Activated CD4-positive, alpha-beta memory T cell treated with anti-CD3 and anti-CD28 coated beads, Interleukin-2, amount 10 ng/mL, durations not matched to agents 7 days and 5 days (primary cell): ENCODE results near the gene FAM53A. TPM values are rescaled to one million over a fixed set of nuclear protein-coding genes. Genes with fewer than 3 reads are reported as not detected.

Source experiments
- CTCF ChIA-PET: fragments of 350-600 bp; sonication (Branson Sonifier 250); formaldehyde crosslinking; loops from one replicate; lab custom pipeline; 2021; ENCODE audit warnings: antibody characterized with exemption, inconsistent platforms; lab: Charles Lee
- POLR2A ChIA-PET: fragments of 350-600 bp; sonication (Branson Sonifier 250); formaldehyde crosslinking; loops from one replicate; lab custom pipeline; 2021; ENCODE audit warnings: antibody characterized with exemption; lab: Charles Lee
- DNase-seq: peaks from one replicate; pipeline ENCODE4 v3.0.0-alpha.2; 2020
- H3K27ac Mint-ChIP-seq: one replicate; pipeline ENCODE4 v1.8.0; 2021; ENCODE audit warnings: mild to moderate bottlenecking, mixed read lengths
- H3K27me3 Mint-ChIP-seq: one replicate; pipeline ENCODE4 v1.8.0; 2021; ENCODE audit warnings: mixed read lengths
- H3K36me3 Mint-ChIP-seq: one replicate; pipeline ENCODE4 v1.8.0; 2021; ENCODE audit warnings: low read depth, mixed read lengths
- H3K4me1 Mint-ChIP-seq: one replicate; pipeline ENCODE4 v1.8.0; 2021; ENCODE audit warnings: mixed read lengths
- H3K4me3 Mint-ChIP-seq: one replicate; pipeline ENCODE4 v1.8.0; 2021; ENCODE audit warnings: mild to moderate bottlenecking, mixed read lengths
- H3K9me3 Mint-ChIP-seq: one replicate; pipeline ENCODE4 v1.8.0; 2021; ENCODE audit warnings: mixed read lengths
- total RNA-seq, 2 experiments: library from RNA; stranded (reverse); gene quantifications; one replicate each; pipeline ENCODE4 v1.2.3, GENCODE V29; 2021

Gene FAM53A
- total RNA-seq, 2 experiments from 2014 or later = 0.65 to 0.91 TPM

DNA sequence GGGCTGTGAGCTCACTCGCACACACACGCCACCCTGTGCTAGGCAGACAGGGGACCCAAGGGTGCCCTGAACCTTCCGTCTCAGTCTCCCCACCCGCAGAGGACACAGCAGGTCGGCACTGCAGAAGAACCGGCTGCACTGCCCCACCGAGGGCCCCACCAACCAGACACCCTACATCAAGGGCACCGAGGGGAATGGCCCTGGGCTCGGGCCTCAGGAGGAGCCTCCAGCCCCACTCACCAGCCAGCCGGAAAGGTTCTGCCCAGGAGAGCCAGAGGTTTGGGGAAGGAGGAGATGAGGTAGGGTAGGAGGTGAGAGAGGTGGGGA lies 45.9 kb downstream of the FAM53A start:
- DNase-seq = no peak
- H3K36me3 Mint-ChIP-seq = no peaks in the 10 kb centered on the region
- POLR2A ChIA-PET = no interaction called here
- no peaks in the 10 kb centered on the region for H3K9me3 Mint-ChIP-seq
- H3K27ac Mint-ChIP-seq = no peak overlapping the region
- no peaks in the 10 kb centered on the region for H3K4me1 Mint-ChIP-seq
- H3K27me3 Mint-ChIP-seq = peaks cover 4% of the 10 kb centered on the region
- no peak overlapping the region for H3K4me3 Mint-ChIP-seq
- CTCF ChIA-PET = no interaction called here

DNA sequence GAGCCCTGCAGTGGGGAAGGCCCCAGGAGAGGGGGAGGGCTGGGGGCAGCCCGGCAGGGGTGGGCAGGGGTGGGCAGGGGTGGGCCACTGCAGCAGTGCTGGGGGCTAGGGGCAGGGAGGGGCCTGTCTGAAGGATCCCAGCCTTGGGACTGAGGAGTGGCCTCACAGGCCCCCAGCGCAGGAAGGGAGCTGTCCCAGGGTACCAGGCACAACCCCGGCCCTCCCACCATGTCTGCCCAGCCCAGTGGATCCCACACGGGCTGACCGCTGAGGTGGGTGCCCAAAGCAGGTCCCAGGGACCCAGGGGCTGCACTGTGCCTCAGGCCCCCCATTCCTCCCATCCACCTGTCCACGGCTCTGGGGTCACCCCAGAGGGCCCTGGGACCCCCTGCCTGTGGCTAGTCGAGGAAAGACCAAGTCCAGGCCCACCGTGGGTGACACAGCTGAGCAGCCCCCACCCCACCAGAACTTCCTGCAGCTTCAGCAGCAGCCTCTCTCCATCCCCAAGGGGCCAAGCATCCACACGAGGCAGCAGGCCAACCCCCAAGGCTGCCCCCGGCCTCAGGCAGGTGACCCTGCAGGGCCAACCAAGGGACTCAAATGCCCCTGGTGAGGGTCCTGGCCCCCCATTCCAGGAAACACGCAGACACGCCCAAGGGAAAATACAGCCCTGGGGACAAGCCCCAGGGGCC lies 46.4 kb downstream of the FAM53A start:
- DNase-seq = no peak
- Mint-ChIP-seq H3K4me1 (no peaks in the 10 kb centered on the region), H3K9me3 (no peaks in the 10 kb centered on the region), H3K4me3 (no peak overlapping the region), H3K27ac (no peak overlapping the region), H3K36me3 (no peaks in the 10 kb centered on the region), H3K27me3 (peaks cover 4% of the 10 kb centered on the region)
- POLR2A ChIA-PET = no interaction called here
- CTCF ChIA-PET = no interaction called here

DNA sequence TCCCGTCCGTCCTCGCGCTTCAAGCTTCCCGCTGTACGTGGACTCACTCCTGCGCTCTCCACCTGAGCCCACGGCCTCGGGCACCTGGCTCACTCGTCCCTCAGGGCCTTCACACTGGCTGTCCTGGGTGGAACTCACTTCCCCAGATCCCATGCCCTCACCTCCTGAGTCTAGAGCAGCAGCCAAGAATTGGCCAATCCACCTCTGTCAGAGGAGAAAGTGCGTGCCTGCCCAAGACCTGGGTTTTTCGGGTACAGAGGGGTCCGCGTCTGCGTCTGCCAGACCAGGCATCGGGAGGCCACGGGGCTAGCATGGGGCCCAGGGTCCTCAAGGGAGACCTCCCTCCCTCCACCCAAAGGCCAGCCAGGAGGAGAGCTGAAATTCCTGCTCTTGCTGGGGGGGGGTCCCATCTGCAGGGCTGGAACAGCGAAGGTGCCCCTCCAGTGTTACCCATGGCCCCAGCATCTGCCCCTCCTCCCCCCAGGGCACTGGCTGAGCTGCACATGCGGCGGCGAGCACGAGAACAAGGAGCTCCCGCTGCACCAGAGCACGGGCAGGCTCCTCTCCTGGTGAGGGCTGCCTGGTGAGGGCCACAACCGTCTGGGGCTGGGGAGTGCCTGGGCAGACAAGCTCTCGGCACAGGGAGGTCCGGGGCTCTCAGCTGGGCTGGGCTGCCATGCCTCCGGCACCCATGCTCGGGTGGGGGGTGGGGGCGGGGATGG lies 47.5 kb downstream of the FAM53A start:
- POLR2A ChIA-PET = no interaction called here
- DNase-seq = no peak
- CTCF ChIA-PET = no interaction called here
- H3K4me1 Mint-ChIP-seq = no peaks in the 10 kb centered on the region
- no peaks in the 10 kb centered on the region for H3K9me3 Mint-ChIP-seq
- H3K27me3 Mint-ChIP-seq = peaks cover 4% of the 10 kb centered on the region
- no peak overlapping the region for H3K4me3 Mint-ChIP-seq
- no peak overlapping the region for H3K27ac Mint-ChIP-seq
- no peaks in the 10 kb centered on the region for H3K36me3 Mint-ChIP-seq

DNA sequence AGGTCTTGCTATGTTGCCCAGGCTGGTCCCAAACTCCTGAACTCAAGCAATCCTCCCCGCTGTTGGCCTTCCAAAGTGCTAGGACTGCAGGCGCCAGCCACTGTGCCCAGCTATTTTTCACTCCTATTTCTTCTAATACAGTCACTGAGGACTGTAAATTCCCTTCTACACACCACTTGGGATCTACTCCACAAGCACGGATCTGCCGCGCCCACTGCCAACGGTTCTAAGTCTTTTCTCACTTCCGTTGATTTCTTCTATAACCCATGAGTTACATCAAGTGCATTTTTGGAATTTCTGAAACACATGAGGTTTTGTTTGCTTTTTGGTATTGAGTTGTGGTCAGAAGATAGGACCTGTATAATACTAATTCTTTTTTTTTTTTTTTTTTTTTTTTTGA lies 48.6 kb downstream of the FAM53A start:
- POLR2A ChIA-PET = no interaction called here

DNA sequence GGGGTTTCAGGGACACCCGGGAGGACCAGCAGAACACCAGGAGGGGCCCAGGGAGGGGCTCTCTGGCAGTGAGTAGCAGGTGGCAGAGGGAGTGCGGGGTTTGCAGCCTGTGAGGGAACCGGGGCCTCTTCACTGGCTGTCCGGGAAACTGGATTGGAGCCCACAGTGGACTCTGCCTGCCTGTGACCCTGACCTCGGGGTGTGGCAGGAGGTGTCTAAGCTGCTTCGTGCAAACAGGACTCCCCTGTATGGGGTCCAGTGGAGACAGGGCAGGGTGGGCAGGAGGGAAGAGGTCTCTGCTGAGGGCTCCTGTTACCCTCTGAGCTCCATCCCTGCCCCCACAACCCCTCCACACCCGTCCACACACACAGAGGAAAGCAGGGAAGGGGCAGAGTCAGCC lies 50.1 kb downstream of the FAM53A start:
- H3K4me1 Mint-ChIP-seq = no peaks in the 10 kb centered on the region
- H3K4me3 Mint-ChIP-seq = no peak overlapping the region
- ChIA-PET POLR2A (no interaction called here), CTCF (no interaction called here)
- no peaks in the 10 kb centered on the region for H3K9me3 Mint-ChIP-seq
- no peak overlapping the region for H3K27ac Mint-ChIP-seq
- DNase-seq = no peak
- no peaks in the 10 kb centered on the region for H3K36me3 Mint-ChIP-seq
- peaks cover 4% of the 10 kb centered on the region for H3K27me3 Mint-ChIP-seq

More for the DNA sequence above, 48.6 kb downstream of the FAM53A start:
- Mint-ChIP-seq H3K27ac (no peak overlapping the region), H3K9me3 (no peaks in the 10 kb centered on the region), H3K27me3 (peaks cover 4% of the 10 kb centered on the region), H3K36me3 (no peaks in the 10 kb centered on the region), H3K4me1 (no peaks in the 10 kb centered on the region), H3K4me3 (no peak overlapping the region)
- no peak for DNase-seq
- CTCF ChIA-PET = no interaction called here

DNA sequence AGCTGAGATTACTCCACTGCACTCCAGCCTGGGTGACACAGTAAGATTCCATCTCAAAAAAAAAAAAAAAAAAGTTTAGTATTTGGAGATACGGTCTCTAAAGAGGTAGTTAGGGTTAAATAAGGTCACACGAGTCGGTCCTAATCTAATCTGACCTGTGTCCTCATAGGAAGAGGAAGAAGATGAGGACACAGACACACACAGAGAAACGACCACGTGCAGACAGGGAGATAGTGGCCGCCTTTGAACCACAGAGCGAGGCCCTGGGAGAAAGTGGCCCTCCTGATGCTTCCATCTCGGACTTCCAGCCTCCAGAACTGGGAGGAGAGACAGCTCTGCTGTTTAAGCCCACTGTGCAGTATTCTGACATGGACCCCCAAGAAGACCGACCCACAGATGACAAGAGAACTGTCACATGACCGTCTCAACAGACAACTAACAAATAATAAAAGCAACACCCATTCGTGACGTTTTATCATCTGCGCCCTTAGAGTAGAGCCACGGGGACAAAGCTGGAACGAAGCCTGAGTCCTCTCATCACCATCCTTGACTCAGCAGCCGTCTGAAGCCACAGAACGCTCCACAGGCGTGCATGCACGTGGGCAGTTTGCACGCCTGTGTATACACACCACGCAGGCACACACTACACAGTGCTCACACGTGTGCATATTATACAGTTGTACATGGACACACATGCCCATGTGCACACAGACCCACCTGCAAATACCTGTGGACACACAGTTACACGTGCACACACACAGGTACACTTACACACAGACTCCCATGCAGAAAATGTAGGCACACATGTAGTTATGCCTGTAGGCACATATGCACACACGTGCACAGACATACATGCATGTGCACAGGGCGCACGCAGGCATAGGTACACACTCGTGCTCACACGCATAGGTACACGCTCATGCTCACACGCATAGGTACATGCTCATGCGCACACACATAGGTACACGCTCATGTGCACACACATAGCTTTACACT lies 51.7 kb downstream of the FAM53A start:
- POLR2A ChIA-PET = no interaction called here
- H3K27ac Mint-ChIP-seq = no peak overlapping the region
- CTCF ChIA-PET = interaction anchor here (0.7 kb wide), 1 partner anchor 8 kb away, joined by 3 read pairs; no protein-coding TSS in a partner anchor

DNA sequence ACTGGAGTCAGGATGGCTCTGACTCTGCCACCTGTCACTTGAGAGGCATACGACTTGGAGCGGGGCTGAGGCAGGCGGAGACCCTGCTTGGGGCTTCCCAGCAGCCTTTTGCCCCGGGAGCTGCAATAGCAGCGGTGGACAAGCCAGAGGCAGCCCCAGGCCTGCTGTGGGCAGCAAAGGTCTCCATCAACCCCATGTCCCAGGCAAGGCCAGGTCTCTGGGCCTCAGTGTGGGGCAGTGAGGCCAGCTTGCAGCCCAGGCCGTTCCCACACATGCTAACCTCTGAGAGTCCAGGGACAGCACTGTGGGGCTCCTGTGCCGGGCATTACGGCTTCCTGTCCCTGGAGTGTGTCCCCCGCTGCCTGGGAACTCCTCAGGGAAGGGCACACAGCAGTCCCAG lies 53.0 kb downstream of the FAM53A start:
- no peak for DNase-seq
- ChIA-PET POLR2A (no interaction called here), CTCF (no interaction called here)
- H3K27me3 Mint-ChIP-seq = peaks cover 4% of the 10 kb centered on the region
- H3K27ac Mint-ChIP-seq = no peak overlapping the region
- H3K4me1 Mint-ChIP-seq = no peaks in the 10 kb centered on the region
- H3K4me3 Mint-ChIP-seq = no peak overlapping the region
- no peaks in the 10 kb centered on the region for H3K9me3 Mint-ChIP-seq
- H3K36me3 Mint-ChIP-seq = no peaks in the 10 kb centered on the region

More for the DNA sequence above, 51.7 kb downstream of the FAM53A start:
- Mint-ChIP-seq H3K4me3 (no peak overlapping the region), H3K4me1 (no peaks in the 10 kb centered on the region), H3K36me3 (no peaks in the 10 kb centered on the region), H3K9me3 (no peaks in the 10 kb centered on the region), H3K27me3 (peaks cover 4% of the 10 kb centered on the region)
- DNase-seq = no peak

DNA sequence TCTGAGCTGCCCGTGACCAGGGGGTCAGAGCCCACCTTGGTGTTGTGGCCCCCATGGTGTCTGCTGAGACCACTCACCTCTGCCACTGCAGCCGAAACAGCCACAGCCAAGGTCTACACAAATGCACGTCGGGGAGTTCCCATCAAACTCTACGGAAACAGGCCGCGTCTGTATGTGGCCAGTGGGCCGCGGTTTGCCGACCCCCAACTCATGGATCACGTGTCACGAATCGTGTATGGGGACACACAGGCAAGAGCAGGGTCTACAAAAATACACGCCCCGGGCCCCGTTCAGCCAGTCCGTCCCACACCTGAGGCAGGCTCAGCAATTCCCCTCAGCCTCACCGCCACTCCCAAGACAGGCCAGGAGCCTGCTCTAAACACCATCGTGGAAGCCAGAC lies 53.8 kb downstream of the FAM53A start:
- Mint-ChIP-seq H3K36me3 (no peaks in the 10 kb centered on the region), H3K9me3 (no peaks in the 10 kb centered on the region), H3K27ac (no peak overlapping the region), H3K4me3 (no peak overlapping the region), H3K27me3 (peaks cover 4% of the 10 kb centered on the region), H3K4me1 (no peaks in the 10 kb centered on the region)
- POLR2A ChIA-PET = no interaction called here
- no peak for DNase-seq
- CTCF ChIA-PET = interaction anchor here (1.1 to 1.6 kb wide), 4 partner anchors 14 to 277 kb away, joined by 3 to 7 read pairs (median 4); no protein-coding TSS in a partner anchor

DNA sequence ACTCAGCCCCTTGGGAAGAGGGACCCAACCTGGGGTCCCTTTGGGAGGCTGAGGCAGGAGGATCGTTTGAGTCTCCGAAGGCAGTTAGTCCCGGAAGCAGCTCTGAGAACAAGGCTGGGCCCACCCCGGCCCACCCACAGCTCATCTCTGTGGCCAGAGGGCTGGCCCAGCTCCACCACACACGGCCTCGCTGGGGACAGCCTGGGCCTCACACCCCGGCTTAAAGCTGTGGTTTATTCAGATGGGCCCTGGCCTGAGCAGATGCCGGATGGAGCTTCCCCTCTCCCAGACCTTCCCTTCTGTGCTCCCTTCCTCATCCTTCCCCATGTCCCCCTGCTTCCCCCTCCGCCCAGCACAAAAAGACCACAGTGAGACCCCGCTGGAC lies 54.4 kb downstream of the FAM53A start:
- POLR2A ChIA-PET = no interaction called here
- no peaks in the 10 kb centered on the region for H3K4me1 Mint-ChIP-seq
- peaks cover under 1% of the 10 kb centered on the region for H3K9me3 Mint-ChIP-seq
- CTCF ChIA-PET = interaction anchor here (0.7 to 1.6 kb wide), 10 partner anchors 12 to 277 kb away, joined by 3 to 7 read pairs (median 4); no protein-coding TSS in a partner anchor
- peaks cover 1% of the 10 kb centered on the region for H3K27me3 Mint-ChIP-seq
- no peak overlapping the region for H3K4me3 Mint-ChIP-seq
- DNase-seq = no peak
- H3K27ac Mint-ChIP-seq = no peak overlapping the region
- no peaks in the 10 kb centered on the region for H3K36me3 Mint-ChIP-seq

DNA sequence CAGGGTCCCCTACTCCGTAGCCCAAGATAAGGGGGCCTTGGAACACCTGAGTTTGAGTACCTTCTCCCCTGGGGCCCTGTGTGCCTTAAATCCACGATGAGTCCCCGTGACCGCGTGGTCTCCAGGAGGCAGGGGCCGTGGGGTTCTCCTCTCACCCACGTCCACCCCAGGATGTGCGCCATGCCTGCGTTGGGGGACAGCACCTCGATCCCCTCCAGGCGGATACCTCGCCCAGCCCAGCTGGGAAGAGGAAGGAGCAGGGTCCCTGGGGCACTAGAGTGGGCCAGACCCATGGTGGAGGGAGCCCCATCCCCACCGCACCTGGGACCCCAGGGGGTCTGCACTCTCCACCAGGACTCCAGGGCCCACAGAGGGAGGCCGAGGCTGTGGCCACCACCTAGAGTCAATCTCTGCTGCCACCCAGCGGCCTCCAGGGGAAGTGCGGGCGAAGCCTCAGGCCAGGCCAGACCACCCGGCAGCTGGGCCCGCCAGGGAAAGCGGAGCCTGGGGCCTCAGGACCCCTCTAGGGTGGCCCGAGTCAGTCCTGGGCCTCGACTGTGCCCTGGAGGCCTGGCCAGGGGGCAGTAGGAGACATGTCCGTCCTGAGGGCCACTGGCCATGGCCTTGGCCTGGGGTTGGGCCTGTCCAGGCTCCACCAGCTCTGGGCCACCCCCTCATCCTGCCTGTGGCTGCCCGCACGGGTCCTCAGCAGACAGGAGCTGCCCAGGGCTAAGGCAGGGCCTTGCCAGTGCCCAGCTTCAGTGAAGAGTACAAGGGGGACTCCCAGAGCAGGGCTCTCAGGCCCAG lies 55.0 kb downstream of the FAM53A start:
- CTCF ChIA-PET = interaction anchor here (0.7 to 1.6 kb wide), 10 partner anchors 12 to 276 kb away, joined by 3 to 7 read pairs (median 4); no protein-coding TSS in a partner anchor
- Mint-ChIP-seq H3K9me3 (peaks cover 3% of the 10 kb centered on the region), H3K36me3 (no peaks in the 10 kb centered on the region), H3K27me3 (peaks cover 1% of the 10 kb centered on the region), H3K4me3 (no peak overlapping the region), H3K27ac (no peak overlapping the region), H3K4me1 (no peaks in the 10 kb centered on the region)
- peak; percentile 67 for DNase-seq
- POLR2A ChIA-PET = interaction anchor here (0.5 kb wide), 1 partner anchor 94 kb away, joined by 4 read pairs; no protein-coding TSS in a partner anchor

DNA sequence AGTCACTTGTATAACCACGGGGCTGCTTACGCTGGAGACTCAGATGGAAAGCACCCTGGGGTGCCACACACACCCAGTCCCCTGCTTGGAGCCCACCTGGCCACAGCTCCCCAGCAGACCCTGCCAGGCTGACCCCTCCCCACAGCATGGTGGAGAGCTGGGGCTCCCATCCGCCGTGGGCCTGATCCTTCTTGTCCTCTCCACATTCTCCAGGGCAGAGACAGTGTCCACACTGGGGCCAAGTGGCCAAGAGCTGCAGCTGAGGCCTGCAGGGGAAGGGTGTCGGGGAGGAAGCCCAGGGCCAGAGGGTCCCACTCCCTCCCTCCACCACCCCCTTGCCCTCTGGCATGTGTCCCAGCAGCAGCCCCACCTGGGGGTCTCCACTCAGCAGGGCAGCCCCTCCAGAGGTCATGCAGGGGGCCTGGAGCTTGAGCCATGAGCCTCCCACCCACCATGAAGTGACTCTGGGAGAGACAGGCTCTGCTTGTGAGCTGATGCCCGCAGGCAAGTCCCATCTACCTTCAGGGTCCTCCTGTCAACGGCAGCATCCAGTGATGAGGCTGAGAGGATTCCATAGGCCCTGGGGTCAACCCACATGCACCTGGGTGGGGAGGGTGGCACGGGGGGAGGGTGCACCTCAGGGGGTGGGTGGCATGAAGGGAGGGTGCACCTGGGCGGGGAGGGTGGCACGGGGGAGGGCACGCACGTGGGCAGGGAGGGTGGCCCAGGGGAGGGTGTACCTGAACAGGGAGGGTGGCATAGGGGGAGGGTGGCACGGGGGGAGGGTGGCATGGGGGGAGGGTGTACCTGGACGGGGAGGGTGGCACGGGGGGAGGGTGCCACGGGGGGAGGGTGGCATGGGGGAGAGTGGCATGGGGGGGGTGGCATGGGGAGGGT lies 56.4 kb downstream of the FAM53A start:
- no peak for DNase-seq
- no peak overlapping the region for H3K4me3 Mint-ChIP-seq

More for the DNA sequence above, 56.4 kb downstream of the FAM53A start:
- H3K36me3 Mint-ChIP-seq = no peaks in the 10 kb centered on the region
- no peaks in the 10 kb centered on the region for H3K4me1 Mint-ChIP-seq
- CTCF ChIA-PET = no interaction called here
- no peaks in the 10 kb centered on the region for H3K27me3 Mint-ChIP-seq
- POLR2A ChIA-PET = no interaction called here
- no peak overlapping the region for H3K27ac Mint-ChIP-seq
- peaks cover 3% of the 10 kb centered on the region for H3K9me3 Mint-ChIP-seq
